Loucy (cell line): ENCODE results near the gene HID1.
"Not testable (repeated sequence)": the region's sequence is repeated elsewhere in the genome, so short reads cannot be mapped to it uniquely, and the experiment has no call there.

Experiments
- EZH2phosphoT487 ChIP-seq: fragments of 200-600 bp; IDR thresholded peaks from 2 replicates; pipeline ENCODE4 v1.6.1; 2018; ENCODE audit warnings: antibody characterized with exemption, mild to moderate bottlenecking, moderate library complexity, borderline replicate concordance
- TF ChIP-seq, protein P1 (sequence below): fragments of 200-600 bp; sonication (generic); conservative IDR thresholded peaks from 2 replicates; pipeline ENCODE4 v1.5.1; 2014; ENCODE audit warnings: mild to moderate bottlenecking, antibody characterized with exemption, low read length

DNA sequence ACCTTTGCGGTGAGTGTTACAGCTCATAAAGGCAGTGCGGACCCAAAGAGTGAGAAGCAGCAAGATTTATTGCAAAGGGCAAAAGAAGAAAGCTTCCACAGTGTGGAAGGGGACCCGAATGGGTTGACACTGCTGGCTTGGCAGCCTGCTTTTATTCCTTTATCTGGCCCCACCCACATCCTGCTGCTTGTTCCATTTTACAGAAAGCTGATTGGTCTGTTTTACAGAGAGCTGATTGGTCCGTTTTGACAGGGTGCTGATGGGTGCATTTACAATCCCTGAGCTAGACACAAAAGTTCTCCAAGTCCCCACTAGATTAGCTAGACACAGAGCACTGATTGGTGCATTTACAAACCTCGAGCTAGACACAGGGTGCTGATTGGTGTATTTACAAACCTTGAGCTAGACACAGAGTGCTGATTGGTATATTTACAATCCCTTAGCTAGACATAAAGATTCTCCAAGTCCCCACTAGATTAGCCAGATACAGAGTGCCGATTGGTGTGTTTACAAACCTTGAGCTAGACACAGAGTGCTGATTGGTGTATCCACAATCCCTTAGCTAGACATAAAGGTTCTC lies 66.3 kb downstream of the HID1 start:
- TF ChIP-seq, protein P1, sequence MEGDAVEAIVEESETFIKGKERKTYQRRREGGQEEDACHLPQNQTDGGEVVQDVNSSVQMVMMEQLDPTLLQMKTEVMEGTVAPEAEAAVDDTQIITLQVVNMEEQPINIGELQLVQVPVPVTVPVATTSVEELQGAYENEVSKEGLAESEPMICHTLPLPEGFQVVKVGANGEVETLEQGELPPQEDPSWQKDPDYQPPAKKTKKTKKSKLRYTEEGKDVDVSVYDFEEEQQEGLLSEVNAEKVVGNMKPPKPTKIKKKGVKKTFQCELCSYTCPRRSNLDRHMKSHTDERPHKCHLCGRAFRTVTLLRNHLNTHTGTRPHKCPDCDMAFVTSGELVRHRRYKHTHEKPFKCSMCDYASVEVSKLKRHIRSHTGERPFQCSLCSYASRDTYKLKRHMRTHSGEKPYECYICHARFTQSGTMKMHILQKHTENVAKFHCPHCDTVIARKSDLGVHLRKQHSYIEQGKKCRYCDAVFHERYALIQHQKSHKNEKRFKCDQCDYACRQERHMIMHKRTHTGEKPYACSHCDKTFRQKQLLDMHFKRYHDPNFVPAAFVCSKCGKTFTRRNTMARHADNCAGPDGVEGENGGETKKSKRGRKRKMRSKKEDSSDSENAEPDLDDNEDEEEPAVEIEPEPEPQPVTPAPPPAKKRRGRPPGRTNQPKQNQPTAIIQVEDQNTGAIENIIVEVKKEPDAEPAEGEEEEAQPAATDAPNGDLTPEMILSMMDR: not testable (repeated sequence)
- TF ChIP-seq EZH2phosphoT487: not testable (repeated sequence)
